Neutrophil (primary cell): ENCODE data around the gene SHE.
A peak's percentile ranks its signal among the peaks of the same experiment; 100 is the strongest.

Source experiments
- H3K27ac ChIP-seq: fragments of 200-600 bp; sonication (generic); 2 replicates; pipeline ENCODE4 v1.5.1; 2016; ENCODE audit warnings: mild to moderate bottlenecking, moderate library complexity
- H3K27me3 ChIP-seq: fragments of 200-600 bp; sonication (generic); 2 replicates; pipeline ENCODE4 v1.6.0; 2016; ENCODE audit warnings: mild to moderate bottlenecking
- H3K36me3 ChIP-seq: fragments of 200-600 bp; sonication (generic); 2 replicates; pipeline ENCODE4 v1.5.1; 2017
- H3K4me1 ChIP-seq, 2 experiments: fragments of 200-600 bp in 1 of 2; sonication (generic) in 1 of 2; 1 replicate in 1 of 2; 2 replicates in 1 of 2; pipeline versions ENCODE4 v1.5.1 to v1.6.1; 2013 to 2016; ENCODE audit warnings: low read depth in 1 of 2, low read length in 1 of 2, mild to moderate bottlenecking in 1 of 2, moderate library complexity in 1 of 2; ENCODE audit not compliant: control insufficient read depth in 1 of 2, insufficient read depth in 1 of 2
- H3K4me3 ChIP-seq, 2 experiments: fragments of 200-600 bp in 1 of 2; sonication (generic) in 1 of 2; 1 replicate in 1 of 2; 2 replicates in 1 of 2; pipeline ENCODE4 v1.5.1; 2013 to 2016; ENCODE audit warnings: low read depth in 1 of 2, low read length in 1 of 2, mild to moderate bottlenecking in 1 of 2, moderate library complexity in 1 of 2
- H3K9me3 ChIP-seq: fragments of 200-600 bp; sonication (generic); 2 replicates; pipeline ENCODE4 v1.5.1; 2016
- TF ChIP-seq, protein P1 (sequence below): fragments of 200-600 bp; sonication (generic); IDR thresholded peaks from 2 replicates; pipeline ENCODE4 v1.5.1; 2016; ENCODE audit warnings: antibody characterized with exemption

The SHE gene

DNA sequence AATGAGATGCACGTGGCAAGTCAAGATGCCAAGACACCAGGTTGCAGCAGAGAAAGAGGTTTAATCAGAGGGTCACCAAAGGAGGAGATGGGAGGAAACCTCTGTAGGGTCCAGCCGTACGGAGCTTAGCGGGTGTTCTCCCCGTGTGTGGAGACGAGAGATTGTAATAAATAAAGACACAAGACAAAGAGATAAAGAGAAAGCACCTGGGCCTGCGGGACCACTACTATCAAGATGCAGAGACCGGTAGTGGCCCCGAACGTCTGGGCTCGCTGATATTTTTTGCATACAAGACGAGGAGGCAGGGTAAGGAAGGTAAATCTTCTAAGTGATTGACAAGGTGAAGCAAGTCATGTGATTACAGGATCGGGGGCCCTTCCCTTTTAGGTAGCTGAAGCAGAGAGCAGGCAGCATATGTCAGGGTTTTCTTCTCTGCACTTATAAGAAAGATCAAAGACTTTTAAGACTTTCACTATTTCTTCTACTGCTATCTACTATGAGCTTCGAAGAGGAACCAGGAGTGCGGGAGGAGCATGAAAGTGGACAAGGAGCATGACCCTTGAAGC, 41.4 kb downstream of the SHE start:
- H3K36me3 ChIP-seq, result peaks cover 73% of the 10 kb centered on the region
- no peak overlapping the region for H3K4me3 ChIP-seq
- H3K4me1 ChIP-seq, result peaks cover 46 to 65% of the 10 kb centered on the region in 2 experiments
- no peaks in the 10 kb centered on the region for H3K27me3 ChIP-seq
- H3K27ac ChIP-seq, result peak overlapping the region; percentile 97
- TF ChIP-seq, protein P1, sequence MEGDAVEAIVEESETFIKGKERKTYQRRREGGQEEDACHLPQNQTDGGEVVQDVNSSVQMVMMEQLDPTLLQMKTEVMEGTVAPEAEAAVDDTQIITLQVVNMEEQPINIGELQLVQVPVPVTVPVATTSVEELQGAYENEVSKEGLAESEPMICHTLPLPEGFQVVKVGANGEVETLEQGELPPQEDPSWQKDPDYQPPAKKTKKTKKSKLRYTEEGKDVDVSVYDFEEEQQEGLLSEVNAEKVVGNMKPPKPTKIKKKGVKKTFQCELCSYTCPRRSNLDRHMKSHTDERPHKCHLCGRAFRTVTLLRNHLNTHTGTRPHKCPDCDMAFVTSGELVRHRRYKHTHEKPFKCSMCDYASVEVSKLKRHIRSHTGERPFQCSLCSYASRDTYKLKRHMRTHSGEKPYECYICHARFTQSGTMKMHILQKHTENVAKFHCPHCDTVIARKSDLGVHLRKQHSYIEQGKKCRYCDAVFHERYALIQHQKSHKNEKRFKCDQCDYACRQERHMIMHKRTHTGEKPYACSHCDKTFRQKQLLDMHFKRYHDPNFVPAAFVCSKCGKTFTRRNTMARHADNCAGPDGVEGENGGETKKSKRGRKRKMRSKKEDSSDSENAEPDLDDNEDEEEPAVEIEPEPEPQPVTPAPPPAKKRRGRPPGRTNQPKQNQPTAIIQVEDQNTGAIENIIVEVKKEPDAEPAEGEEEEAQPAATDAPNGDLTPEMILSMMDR, result no peak
- no peaks in the 10 kb centered on the region for H3K9me3 ChIP-seq

DNA sequence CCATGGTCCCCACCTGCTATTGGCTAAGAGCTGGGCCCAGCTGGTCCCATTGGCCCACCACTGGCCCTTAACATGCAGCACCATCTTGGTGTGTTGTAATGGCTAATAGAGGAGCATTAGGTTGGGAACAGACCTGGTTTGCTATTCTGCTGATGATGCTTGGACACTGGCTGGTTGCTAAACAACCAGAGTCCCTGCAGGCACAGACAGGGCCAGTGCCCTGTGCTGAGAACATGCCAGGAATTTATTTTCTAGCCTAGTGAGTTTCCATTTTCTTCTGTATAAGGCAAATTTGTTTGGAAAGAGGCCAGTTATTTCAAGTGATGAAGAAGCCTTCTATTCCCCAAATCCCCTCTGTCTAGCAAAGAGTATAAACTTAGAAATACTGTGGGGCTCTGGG, 43.1 kb downstream of the SHE start:
- TF ChIP-seq, protein P1, result no peak
- Histone ChIP-seq H3K9me3 (no peaks in the 10 kb centered on the region), H3K27ac (peak overlapping the region; percentile 97), H3K27me3 (no peaks in the 10 kb centered on the region), H3K4me3 (peak overlapping the region in 1 of 2 experiments; percentile 8), H3K4me1 (peaks cover 63 to 73% of the 10 kb centered on the region in 2 experiments), H3K36me3 (peaks cover 66% of the 10 kb centered on the region)

DNA sequence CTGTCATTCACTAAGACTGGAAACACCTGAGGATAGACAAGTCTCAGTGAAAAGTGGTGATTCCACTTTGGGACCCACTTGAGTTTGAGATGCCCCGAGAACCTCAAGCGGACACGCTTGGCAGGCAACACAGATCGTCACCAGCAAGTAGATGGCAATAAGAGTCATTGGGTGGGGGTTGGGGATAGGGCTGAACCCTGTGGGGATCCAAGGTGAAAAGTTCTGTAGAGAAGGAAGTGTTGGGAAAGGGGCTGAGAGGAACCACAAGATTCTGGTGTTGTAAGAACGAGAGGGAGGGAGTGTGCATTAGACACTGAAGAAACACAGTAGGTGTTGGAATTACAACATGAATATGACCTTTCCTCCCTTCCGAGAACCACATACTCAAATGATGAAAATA, 45.6 kb downstream of the SHE start:
- peak overlapping the region; percentile 97 for H3K27ac ChIP-seq
- peak overlapping the region; percentile 55 to 59 for H3K4me3 ChIP-seq
- peaks cover 72 to 82% of the 10 kb centered on the region in 2 experiments for H3K4me1 ChIP-seq
- no peaks in the 10 kb centered on the region for H3K27me3 ChIP-seq
- H3K9me3 ChIP-seq, result no peaks in the 10 kb centered on the region
- H3K36me3 ChIP-seq, result peaks cover 64% of the 10 kb centered on the region
- TF ChIP-seq, protein P1, result no peak

DNA sequence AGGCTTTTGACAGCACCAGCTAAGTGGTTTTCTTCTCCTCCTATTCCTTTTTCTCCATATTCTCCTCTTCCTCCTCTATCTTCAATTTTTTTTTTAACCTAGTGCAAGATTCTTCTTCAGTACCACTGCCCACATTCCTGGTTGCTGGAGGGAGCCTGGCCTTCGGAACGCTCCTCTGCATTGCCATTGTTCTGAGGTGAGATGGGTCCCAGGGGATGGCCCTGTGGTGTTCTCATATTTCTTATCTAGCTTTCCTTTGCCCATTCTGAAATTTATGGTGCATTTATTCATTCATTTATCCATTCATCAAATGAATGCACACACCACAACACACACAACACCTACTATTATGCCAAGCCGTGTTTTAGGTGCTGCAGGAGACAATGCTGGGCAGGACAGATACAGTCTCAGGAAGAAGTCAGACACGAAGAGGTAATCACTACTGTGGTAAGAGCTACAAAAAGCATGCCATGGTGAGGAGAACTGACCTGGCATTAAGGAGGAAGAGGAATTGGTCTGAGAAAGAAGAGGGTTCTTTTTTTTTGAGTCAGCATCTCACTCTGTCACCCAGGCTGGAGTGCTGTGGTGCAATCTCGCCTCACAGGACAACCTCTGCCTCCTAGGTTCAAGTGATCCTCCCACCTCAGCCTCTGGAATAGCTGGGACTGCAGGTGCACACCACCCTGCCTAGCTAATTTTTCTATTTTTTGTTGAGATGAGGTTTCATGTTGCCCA, 47.7 kb downstream of the SHE start:
- Histone ChIP-seq H3K27ac (peak overlapping the region; percentile 97), H3K9me3 (no peaks in the 10 kb centered on the region), H3K4me3 (peak overlapping the region; percentile 42 to 59), H3K4me1 (peaks cover 72 to 78% of the 10 kb centered on the region in 2 experiments), H3K27me3 (no peaks in the 10 kb centered on the region), H3K36me3 (peaks cover 64% of the 10 kb centered on the region)
- TF ChIP-seq, protein P1, result no peak

DNA sequence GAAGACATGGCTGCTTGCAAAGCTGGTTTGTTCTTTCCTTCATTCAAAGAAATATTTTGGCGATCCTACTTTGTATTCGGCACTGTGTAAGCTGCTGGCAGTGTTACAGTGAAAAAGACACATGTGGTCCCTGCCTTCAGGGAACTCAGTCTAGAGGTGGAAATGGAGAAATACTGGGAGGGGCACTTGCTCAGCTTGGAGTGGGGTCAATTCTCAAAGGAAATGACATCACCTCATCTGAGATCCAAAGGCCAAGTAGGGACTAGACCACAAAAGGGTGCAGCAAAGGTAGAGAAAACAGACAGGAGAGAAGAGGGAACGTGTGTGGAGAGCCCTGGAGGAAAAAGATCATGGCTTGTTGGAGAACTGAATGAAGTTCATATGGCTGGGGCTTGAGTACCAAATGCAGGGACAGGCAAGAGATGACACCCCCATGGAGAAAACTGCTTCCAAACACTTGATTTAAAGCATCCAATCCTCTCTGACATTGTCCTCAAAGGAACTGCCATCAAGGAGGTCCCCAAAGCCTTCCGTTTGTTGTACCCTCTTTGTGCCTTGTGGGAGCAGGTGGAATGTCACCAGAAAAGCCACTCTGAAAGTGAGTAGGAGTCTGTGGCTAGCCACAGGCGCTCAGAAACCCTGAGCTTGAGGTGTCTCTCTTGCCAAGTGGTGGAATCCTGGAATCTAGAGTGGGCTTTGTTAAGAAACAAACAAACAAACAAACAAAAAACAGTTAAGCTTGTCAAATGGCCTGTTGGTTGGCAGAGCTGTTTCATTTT, 48.4 kb downstream of the SHE start:
- Histone ChIP-seq H3K4me3 (peak overlapping the region; percentile 42 to 59), H3K36me3 (peaks cover 63% of the 10 kb centered on the region), H3K27me3 (no peaks in the 10 kb centered on the region), H3K4me1 (peaks cover 68 to 72% of the 10 kb centered on the region in 2 experiments), H3K9me3 (no peaks in the 10 kb centered on the region), H3K27ac (peak overlapping the region; percentile 97)
- TF ChIP-seq, protein P1, result no peak
